ENCODE data around the gene MTMR11.
A peak's percentile ranks its signal among the peaks of the same experiment; 100 is the strongest.

Gene MTMR11

GRCh38 chr1:149936992-149937705 lies 470 bp upstream of the MTMR11 start:
- peak in 2 of 56 donors; percentile 17 to 31 for DNase-seq

DNA sequence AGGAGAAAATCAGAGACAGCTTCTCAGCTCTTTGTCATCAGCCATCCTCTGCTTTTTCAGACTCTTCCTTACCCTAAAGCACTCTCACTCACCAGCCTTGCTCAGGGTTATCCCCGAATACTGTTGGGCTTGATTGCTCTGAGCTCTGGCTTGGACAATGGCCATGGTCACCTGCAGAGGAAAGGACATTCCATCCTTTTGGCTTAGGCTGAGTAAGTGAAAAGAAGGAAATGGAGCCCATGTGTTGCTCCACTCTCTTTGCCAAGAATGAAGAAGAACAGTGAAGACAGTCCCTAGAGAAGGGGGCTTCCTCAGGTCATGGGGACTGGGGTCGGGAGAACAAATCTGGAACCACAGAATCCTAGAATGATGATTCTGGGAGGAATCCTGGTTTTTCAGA lies 2.3 kb downstream of the MTMR11 start:
- no peak for DNase-seq

- DNase-seq, result no peak
These were observed 3.5 kb downstream of the MTMR11 start for GRCh38 chr1:149933208-149933607.

GRCh38 chr1:149932474-149932873 lies 4.2 kb downstream of the MTMR11 start:
- no peak for DNase-seq

- DNase-seq, result no peak
These were observed 5.4 kb downstream of the MTMR11 start for GRCh38 chr1:149931212-149931790.

GRCh38 chr1:149929856-149930255 lies 6.8 kb downstream of the MTMR11 start:
- DNase-seq, result no peak

DNA sequence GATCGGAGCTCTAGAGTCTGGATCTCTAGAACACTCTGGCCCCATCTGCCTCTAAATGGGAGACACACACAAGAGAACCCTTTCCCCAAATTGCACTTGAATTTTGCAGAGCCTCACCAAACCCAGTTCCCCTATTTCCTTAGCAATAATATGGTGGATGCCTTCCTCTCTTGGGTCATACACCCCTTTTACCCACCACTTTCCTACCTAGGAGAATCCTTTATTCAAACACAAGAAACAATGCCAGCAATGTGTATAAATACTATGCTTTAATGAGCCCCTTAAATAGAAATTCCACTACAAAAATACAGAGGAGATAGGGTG lies 8.3 kb downstream of the MTMR11 start:
- no peak for DNase-seq

- peak; percentile 43 to 98 (median 92) for DNase-seq
These were observed 8.9 kb downstream of the MTMR11 start, which contains the start of gene SF3B4 for GRCh38 chr1:149927563-149928400. SF3B4 (minus strand) TSS chr1:149927803; CDS start chr1:149927759, 44 bp downstream.

DNA sequence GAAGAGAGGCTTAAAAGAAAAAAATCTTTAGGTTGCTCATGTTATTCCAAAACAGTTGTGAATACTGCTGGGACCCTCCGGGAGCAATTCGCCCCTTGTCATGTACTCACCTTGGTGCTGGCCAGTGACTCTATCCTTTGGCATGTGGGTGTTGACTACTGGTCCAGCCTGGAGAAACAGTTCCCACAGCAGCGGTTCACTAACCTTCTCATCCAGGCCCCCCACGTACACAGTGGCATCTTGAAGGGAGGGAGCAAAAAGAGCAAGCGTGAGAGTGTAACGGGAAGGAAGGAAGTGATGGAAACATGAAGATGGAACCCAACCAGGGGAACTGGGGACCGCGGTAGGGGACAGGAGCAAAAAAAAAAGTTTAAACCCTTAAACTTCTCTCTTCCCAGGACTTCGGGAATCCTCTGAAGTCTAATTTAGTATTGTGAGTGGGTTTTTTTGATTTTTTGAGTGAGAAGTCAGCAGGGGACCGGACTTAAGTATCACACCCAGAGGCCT lies 9.6 kb downstream of the MTMR11 start:
- no peak for DNase-seq

GRCh38 chr1:149926296-149926695 lies 10.4 kb downstream of the MTMR11 start:
- DNase-seq, result no peak

GRCh38 chr1:149925751-149926150 lies 10.9 kb downstream of the MTMR11 start:
- DNase-seq, result no peak

DNA sequence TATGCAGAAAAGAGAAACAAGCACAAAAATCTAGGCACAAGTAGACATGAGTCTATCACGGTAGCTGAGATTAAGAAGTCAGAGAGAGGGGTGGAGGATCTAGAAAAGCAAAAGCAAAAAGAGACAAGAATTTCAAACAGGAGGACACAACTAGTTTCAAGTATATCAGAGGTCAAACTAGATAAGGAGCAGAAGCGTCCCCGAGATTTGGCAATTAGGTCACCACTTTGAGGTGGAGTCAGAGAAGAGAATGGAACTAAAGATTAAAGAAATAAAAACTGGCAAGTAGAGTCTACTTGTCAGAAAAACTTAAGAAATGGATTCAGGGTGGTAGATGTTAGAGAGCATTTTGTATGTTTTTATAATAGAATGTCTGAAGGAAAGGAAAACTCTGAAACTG lies 11.3 kb downstream of the MTMR11 start:
- no peak for DNase-seq

- DNase-seq, result no peak
These were observed 13.1 kb downstream of the MTMR11 start for GRCh38 chr1:149923626-149924025.

- peak in 53 of 56 donors; percentile 16 to 83 (median 61) for DNase-seq
These were observed 19.0 kb downstream of the MTMR11 start, which contains the start of gene SV2A for GRCh38 chr1:149917571-149918144. SV2A (minus strand) TSS chr1:149917844; CDS start chr1:149913840, 4,004 bp downstream.

- peak in 1 of 56 donors; percentile 3 for DNase-seq
These were observed 19.8 kb downstream of the MTMR11 start for GRCh38 chr1:149916898-149917252.

GRCh38 chr1:149916193-149916897 lies 20.3 kb downstream of the MTMR11 start:
- peak in 1 of 56 donors; percentile 29 for DNase-seq

DNA sequence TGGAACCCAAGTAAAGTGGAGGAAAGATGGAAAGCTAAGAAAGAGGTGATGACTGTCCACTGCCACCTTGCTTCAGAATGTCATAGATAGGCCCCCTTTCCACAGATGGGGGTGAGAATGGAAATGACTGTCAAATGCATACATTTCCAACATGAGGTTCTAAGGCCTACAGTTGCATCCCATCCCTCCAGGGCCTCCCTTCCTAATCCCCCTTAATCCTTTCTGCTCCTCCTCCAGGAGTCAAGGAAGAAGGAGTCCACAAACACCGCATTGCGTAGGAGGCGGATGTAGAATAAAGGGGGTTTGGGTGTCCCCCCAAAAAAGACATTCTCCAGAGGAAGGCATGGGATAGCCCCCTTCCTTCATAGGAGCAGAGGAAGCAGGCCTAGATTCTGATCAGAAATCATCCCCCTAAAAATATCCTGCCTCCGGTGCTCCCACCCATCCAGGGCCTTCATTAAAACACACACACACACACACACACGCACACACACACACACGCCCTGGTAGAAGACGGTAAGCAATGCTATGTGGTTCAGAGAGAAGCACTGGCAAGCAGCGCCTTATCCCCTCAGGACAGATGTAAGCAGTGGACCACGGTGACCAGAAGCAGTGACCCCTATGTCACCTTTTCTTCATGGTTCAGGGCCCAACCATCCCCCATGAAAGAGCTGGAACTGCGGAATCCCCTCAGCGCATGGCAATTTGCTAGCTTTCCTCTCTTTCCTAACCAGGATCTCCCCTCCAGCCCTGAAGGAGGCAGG lies 21.1 kb downstream of the MTMR11 start:
- DNase-seq, result peak in 3 of 56 donors; percentile 5 to 14 (median 12)

DNA sequence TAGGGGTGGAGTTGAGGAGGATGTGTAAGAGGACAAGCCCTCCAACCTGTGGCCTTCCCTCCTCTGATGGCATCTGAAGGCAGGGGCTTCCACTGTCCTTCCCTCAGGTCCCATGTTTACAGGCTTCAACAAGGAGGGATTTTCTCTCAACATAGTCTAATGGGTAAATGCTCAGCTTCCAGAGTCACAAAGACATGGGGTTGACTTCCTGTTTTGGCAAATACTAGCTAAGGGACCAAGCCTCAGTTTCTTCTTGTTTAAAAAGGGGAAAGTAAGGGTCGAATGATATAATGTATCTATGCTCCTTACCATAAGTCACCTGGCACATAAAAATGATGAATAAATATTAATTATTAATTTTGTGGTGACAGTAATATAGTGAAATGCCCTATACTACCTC lies 22.1 kb downstream of the MTMR11 start:
- DNase-seq, result no peak

DNA sequence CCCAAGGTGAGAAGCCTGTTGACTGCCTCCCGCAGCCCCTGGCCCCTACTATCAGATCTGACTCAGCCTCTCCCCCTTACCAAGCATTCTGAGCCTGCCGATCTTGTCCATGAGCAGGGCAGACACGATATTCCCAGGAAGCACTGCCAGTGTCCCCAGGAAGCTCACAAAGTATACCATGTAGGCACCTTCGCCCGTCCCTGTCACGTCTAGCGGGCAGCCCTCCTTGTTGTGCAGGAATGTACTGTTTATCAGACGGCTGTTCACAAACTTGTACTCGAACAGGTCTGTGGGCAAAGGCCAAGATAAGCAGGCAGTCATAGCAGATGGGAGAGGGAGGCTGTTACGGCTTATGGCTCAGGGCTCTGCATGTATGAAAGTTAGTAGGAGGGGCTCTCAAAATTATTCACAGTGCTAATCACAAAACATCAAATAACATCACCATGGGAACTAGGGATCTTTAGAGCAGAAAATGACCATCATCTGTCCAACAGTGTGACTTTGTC lies 30.1 kb downstream of the MTMR11 start:
- no peak for DNase-seq

Data from nucleus accumbens (tissue), 56 donors.